ENCODE results near the gene CREM. TPM values are rescaled to one million over a fixed set of nuclear protein-coding genes. Genes with fewer than 3 reads are reported as not detected.

CREM gene
- polyA plus RNA-seq, 3 donors, result 43.1 to 147 (median 56.0) TPM

DNA sequence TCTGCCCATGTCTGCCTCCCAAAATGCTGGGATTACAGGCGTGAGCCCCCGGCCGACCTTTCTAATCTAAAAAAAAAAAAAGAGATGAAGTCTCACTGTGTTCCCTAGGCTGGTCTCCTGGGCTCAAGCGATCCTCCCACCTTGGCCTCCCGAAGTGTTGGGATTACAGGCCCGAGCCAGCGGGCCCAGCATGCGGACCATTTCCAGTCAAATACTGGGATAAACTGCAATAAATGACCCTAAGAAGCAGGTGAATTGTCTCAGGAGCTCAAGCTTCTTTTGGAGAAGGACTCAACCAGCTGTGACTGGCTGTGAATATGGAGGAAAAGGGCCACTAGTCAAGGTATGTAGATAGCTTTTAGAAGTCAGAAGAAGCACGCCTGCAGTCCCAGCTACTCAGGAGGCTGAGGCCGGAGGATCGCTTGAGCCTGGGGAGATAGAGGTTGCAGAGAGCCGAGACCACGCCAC, 550 bp upstream of the CREM start:
- peak in 1 of 11 donors; percentile 27 for DNase-seq (ENCODE audit: extremely low read depth in 1 of 11, low read depth in 9 of 11, low spot score in 4 of 11)

DNA sequence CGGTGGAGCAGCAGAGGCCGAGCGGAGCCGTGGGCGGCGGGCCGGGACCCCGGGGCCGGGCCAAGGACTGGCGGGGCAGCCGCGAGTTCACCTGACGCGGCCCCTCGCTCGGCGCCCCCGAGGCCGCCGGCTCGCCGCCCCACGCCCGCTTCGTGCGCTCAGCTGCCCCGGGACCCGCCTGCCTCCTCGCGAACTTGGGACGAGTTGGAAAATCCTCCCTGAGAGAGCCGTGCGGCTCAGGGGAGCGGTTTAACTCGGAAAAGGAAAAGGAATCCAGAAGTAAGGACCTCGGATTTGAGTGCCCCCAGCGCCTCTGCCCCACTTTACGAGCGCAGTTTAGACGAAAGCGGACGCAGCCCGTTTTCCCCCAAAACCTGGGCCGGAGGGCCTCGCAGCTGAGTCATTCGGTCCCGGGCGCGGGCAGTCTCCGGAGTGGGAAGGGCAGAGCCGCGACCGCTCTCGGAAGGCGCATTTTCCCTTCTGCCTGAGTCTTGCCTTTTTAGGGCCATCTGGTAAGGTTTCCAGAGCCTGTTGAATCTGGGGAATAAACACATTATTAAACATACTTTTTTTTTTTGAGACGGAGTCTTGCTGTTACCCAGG, 744 bp downstream of the CREM start:
- peak in 9 of 11 donors; percentile 30 to 60 (median 46) for DNase-seq (ENCODE audit: extremely low read depth in 1 of 11, low read depth in 9 of 11, low spot score in 4 of 11)

GRCh38 chr10:35129185-35129674, 2.6 kb downstream of the CREM start:
- DNase-seq (ENCODE audit: extremely low read depth in 1 of 11, low read depth in 9 of 11, low spot score in 4 of 11), result no peak

GRCh38 chr10:35130663-35131062, 4.0 kb downstream of the CREM start:
- DNase-seq (ENCODE audit: extremely low read depth in 1 of 11, low read depth in 9 of 11, low spot score in 4 of 11), result no peak

- DNase-seq (ENCODE audit: extremely low read depth in 1 of 11, low read depth in 9 of 11, low spot score in 4 of 11), result no peak
Observed at GRCh38 chr10:35132727-35133126, 6.1 kb downstream of the CREM start.

- no peak for DNase-seq (ENCODE audit: extremely low read depth in 1 of 11, low read depth in 9 of 11, low spot score in 4 of 11)
Observed at GRCh38 chr10:35133586-35133985, 6.9 kb downstream of the CREM start.

DNA sequence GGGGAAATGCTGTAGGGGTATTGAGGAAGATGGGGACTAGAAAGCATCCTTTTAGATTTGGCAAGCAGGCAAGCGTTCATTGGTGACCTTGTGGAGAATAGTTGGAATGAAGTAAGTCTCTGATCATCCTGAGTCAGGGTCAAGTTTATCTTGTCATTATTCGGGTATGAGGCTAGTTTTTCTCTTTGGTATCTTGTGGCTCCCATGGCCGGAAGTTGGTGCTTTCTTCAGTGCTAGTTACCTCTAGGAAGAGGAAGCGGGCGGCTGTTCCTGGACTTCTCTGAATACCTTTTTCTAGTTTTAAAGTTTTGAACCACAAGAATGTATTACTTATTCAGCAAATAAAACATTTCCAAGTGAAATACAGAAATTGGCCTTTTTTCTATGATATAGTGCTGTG, 9.2 kb downstream of the CREM start:
- no peak for DNase-seq (ENCODE audit: extremely low read depth in 1 of 11, low read depth in 9 of 11, low spot score in 4 of 11)

- no peak for DNase-seq (ENCODE audit: extremely low read depth in 1 of 11, low read depth in 9 of 11, low spot score in 4 of 11)
Observed at GRCh38 chr10:35136263-35136815, 9.7 kb downstream of the CREM start.

DNA sequence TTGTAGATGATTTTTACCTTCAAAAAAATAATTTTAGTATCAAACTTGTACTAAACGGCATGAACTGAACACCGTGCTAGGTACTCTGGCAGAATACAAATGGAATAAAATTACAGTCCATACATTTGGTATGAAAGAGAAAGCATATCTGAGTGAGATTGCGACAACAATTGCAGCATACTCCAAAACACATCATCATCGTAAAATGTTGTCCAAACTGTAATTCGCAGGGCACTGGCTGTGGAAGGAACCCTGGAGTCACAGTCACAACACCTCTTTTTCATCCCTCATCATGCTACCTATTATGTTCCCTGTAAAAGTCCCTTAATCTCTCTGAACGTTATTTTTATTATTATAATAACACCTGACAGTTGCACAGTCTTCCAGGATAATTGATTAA, 13.5 kb downstream of the CREM start:
- no peak for DNase-seq (ENCODE audit: extremely low read depth in 1 of 11, low read depth in 9 of 11, low spot score in 4 of 11)

GRCh38 chr10:35140727-35141126, 14.1 kb downstream of the CREM start:
- no peak for DNase-seq (ENCODE audit: extremely low read depth in 1 of 11, low read depth in 9 of 11, low spot score in 4 of 11)

DNA sequence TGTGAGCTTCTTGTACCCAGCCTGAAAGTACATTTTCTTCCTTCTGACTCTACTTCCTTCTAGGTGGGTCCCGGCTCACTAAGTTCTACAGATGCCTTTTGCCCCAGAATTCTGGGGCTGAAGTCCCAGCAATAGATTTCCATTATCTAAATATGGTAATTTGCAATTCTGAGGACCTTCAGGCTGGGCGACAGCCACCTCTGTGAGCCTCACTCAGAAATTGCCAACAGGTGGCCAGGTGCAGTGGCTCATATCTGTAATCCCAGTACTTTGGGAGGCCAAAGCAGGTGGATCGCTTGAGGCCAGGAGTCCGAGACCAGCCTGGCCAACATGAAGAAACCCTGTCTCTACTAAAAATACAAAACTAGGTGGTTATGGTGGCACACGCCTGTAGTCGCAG, 23.7 kb downstream of the CREM start:
- no peak for DNase-seq (ENCODE audit: extremely low read depth in 1 of 11, low read depth in 9 of 11, low spot score in 4 of 11)

DNA sequence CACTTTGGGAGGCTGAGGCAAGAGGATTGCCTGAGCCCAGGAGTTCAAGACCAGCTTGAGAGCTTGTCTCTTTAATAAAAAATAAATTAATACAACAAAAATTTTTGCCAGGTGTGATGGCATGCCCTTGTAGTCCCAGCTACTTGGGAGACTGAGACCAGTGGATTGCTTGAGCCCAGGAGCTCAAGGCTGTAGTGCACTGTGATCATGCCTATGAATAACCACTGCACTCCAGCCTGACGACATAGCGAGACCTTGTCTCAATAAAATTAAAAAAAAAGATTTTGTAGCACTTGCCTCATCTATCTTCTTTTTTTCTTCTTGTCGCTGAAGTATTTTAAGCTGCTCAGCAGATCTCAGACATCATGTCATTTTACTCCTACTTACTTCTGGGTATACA, 26.3 kb downstream of the CREM start:
- no peak for DNase-seq (ENCODE audit: extremely low read depth in 1 of 11, low read depth in 9 of 11, low spot score in 4 of 11)

- peak in 1 of 11 donors; percentile 13 for DNase-seq (ENCODE audit: extremely low read depth in 1 of 11, low read depth in 9 of 11, low spot score in 4 of 11)
Observed at GRCh38 chr10:35153716-35154115, 27.1 kb downstream of the CREM start.

DNA sequence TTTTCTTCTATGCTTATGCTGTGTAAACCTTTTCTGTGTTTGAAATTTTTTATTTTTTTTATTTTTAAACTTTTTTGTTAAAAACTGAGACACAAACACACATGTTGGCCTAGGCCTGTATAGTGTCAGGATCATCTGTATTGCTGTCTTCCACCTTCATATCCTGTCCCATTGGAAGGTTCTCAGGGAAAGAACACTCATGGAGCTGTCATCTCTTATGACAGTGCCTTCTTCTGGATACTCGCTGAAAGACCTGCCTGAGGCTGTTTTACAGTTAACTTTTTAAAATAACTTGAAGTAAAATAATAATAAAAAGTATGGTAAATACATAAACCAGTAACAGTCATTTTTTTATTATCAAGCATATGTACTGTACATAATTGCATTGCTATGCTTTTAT, 34.1 kb downstream of the CREM start:
- DNase-seq (ENCODE audit: extremely low read depth in 1 of 11, low read depth in 9 of 11, low spot score in 4 of 11), result no peak

DNA sequence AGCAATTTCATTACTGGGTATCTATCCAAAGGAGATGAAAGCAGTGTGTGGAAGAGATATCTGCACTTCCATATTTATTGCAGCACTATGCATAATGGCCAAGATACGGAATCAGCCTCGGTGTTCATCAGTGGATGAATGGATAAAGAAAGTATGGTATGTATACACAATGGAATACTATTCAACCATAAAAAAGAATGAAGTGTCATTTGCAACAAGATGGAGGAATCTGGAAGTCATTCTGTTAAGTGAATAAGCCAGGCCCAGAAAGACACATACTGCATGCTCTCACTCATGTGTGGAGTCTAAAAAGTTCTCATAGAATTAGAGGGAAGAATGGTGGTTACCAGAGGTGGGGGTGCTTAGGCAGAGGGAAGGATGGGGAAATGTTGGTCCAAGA, 35.3 kb downstream of the CREM start:
- no peak for DNase-seq (ENCODE audit: extremely low read depth in 1 of 11, low read depth in 9 of 11, low spot score in 4 of 11)

DNA sequence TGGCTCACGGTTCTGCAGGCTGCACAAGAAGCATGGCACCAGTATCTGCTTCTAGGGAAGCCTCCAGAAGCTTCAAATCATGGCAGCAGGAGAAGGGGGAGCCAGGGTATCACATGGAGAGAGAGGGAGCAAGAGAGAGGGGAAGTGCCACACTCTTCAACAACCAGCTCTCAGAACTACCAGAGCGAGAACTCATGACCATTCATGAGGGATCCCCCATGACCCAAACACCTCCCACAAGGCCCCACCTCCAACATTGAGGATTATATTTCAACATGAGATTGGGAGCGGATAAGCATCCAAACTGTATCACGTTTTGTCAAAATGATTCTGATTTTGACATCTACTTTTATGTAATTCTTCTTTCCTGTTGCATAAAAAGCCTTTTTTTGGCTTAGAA, 38.5 kb downstream of the CREM start:
- DNase-seq (ENCODE audit: extremely low read depth in 1 of 11, low read depth in 9 of 11, low spot score in 4 of 11), result no peak

GRCh38 chr10:35165811-35166210, 39.2 kb downstream of the CREM start:
- no peak for DNase-seq (ENCODE audit: extremely low read depth in 1 of 11, low read depth in 9 of 11, low spot score in 4 of 11)

- DNase-seq (ENCODE audit: extremely low read depth in 1 of 11, low read depth in 9 of 11, low spot score in 4 of 11), result no peak
Observed at GRCh38 chr10:35166607-35167006, 40.0 kb downstream of the CREM start.

GRCh38 chr10:35167342-35167741, 40.7 kb downstream of the CREM start:
- DNase-seq (ENCODE audit: extremely low read depth in 1 of 11, low read depth in 9 of 11, low spot score in 4 of 11), result no peak

DNA sequence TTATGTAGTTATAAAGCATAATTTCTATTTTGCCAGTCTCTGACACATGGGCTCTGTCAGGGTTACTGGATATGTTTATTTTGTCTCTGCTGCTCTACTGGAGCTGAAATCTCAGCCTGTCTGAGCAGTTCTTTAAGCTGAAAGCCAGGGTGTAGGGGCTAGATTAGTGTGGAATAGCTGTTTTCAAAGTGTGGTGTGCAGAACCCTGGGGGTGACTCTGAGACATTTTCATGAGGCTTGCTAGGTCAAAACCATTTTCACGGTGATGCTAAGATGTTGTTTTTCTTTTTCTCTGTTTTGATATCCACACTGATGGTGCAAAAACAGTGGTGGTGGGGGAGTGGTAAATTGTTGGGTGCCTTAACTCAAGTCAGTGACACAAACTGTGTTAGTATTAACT, 45.5 kb downstream of the CREM start:
- no peak for DNase-seq (ENCODE audit: extremely low read depth in 1 of 11, low read depth in 9 of 11, low spot score in 4 of 11)

- no peak for DNase-seq (ENCODE audit: extremely low read depth in 1 of 11, low read depth in 9 of 11, low spot score in 4 of 11)
Observed at GRCh38 chr10:35172574-35172973, 45.9 kb downstream of the CREM start.

Measured in renal cortex interstitium (tissue), 11 donors.